Erythroblast (primary cell): ENCODE results near the gene PRAMEF5.
"Not testable (repeated sequence)": the region's sequence is repeated elsewhere in the genome, so short reads cannot be mapped to it uniquely, and the experiment has no call there.

ENCODE experiments used
- GATA1 ChIP-seq: IDR thresholded peaks from 2 replicates; pipeline ENCODE4 v1.6.1; 2011; ENCODE audit warnings: low read depth, mild to moderate bottlenecking, control low read depth, low read length, moderate library complexity
- POLR2A ChIP-seq: IDR thresholded peaks from 2 replicates; pipeline ENCODE4 v1.6.1; 2011; ENCODE audit warnings: mild to moderate bottlenecking, low read length

- TF ChIP-seq POLR2A, GATA1: not testable (repeated sequence)
These were observed 34.8 kb upstream of the PRAMEF5 start for GRCh38 chr1:13219203-13219602.
